SK-N-MC (cell line): ENCODE data around the gene SYTL1.

ENCODE experiments used
- EZH2 ChIP-seq: fragments of 200-600 bp; sonication (generic); IDR thresholded peaks from one replicate; pipeline ENCODE4 v1.6.1; 2017; ENCODE audit warnings: antibody characterized with exemption
- FOXP2 ChIP-seq: optimal IDR thresholded peaks from 2 replicates; pipeline ENCODE3; 2011; ENCODE audit warnings: mild to moderate bottlenecking, moderate library complexity; ENCODE audit not compliant: insufficient read depth; ENCODE audit errors: extremely low read length, control extremely low read depth
- POLR2AphosphoS5 ChIP-seq: IDR thresholded peaks from 2 replicates; pipeline ENCODE4 v1.6.1; 2012; ENCODE audit warnings: mild to moderate bottlenecking, low read depth, low read length, borderline replicate concordance

- no peak for TF ChIP-seq EZH2
- no peak for TF ChIP-seq POLR2AphosphoS5
- no peak for TF ChIP-seq FOXP2
Observed at GRCh38 chr1:27342778-27343638, 1.2 kb downstream of the SYTL1 start.
